Stimulated activated CD4-positive, alpha-beta T cell treated with anti-CD3 and anti-CD28 coated beads, Interleukin-15, amount 100 ng/mL, for 48 hours (primary cell): ENCODE results near the gene RIPOR2.
"Not testable (repeated sequence)": the region's sequence is repeated elsewhere in the genome, so short reads cannot be mapped to it uniquely, and the experiment has no call there.

Experiments used
- DNase-seq, 2 donors: peaks; one replicate each; pipeline ENCODE4 v3.0.0-alpha.2; 2020; ENCODE audit warnings: low read depth in 2 of 2

RIPOR2 gene

DNA sequence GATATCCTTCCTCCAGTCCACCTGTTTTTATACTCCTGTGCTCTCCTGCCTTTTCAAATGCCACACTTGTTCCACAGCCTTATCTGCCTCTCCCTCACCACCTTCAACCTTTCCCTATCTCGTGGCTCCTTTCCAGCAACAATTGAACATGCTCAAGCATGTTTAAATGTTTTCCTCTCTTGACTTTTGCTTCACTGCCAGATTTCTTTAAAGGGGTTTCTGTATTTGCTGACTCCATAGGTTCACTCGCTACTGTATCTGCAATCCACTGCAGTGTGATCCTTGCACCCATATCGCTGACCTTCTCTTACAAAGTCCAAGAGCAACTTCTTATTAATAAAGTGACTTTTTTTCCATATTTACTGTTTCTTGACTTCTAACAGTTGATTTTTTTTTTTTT lies 172.2 kb downstream of the RIPOR2 start:
- no peak for DNase-seq

DNA sequence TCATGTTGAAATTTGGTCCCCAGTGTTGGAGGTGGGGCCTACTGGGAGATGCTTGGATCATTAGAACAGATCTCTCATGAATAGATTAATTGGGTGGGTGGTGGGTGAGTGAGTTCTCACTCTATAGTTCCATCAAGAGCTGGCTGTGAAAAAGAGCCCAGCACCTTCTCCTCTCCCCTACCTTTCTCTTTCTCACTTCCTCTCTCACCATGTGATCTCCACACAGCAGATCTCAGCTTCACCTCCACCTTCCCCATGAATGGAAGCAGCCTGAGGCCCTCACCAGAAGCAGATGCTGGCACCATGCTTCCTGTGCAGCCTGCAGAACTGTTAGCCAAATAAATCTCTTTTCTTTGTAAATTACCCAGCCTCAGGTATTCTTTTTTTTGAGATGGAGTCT lies 173.9 kb downstream of the RIPOR2 start:
- DNase-seq: no peak

DNA sequence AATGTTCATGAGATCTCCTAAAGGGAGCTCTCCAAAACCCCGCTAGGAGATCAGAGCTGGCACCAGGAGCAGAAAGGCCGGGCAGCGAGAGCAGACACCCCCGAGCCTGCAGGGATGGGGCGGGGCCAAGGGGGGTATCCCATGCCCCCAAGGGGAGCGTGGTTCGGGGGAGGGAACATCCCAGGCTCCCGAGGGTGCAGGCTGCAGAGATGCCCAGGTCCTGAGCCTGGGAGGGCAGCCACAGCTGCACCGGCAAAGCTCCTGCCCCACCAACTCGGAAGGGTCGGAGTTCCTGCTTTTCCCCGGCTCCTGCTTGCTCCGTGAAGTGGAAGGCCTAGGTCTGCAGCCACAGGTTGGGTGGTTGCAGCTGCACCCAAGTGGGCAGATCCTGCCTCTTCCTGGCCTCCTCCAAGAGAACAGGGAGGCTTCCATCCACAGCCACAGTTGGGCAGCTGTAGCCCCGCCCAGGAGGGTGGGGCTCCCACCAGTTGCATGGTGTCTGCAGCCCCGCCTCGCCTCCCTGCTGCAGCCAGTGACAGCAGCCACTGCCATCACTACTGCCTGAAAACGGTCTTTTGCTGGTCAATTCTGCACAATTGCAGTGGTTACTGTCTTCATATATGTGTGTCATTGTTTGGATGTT lies 174.4 kb downstream of the RIPOR2 start:
- no peak for DNase-seq

DNA sequence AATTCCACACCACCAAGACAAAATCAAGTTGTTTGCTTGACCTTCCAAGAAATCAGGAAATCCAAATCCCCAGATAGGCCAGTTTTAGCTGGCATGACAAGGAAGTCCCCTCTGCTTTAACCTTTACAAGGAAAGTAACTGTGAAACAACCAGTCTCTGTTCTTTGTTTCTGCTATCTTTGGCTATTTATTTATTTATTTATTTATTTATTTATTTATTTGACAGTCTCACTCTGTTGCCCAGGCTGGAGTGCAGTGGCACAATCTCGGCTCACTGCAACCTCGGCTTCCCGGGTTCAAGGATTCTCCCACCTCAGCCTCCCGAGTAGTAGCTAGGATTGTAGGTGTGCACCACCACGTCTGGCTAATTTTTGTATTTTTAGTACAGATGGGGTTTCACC lies 175.6 kb downstream of the RIPOR2 start:
- no peak for DNase-seq

DNA sequence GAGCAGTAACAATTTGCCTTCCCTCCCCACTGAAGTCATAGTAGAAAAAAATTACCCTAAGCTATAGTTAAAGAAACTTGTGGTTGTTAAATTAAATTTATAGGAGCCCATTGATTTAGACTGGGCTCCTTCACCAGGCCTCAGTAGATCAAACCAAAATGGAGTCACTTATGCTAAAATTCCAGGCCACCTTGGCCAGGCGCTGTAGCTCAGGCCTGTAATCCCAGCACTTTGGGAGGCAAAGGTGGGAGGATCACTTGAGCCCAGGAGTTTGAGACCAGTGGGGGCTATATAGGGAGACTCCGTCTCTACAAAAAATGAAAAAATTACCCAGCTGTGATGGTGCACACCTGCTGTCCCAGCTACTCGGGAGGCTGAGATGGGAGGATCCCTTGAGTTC lies 176.0 kb downstream of the RIPOR2 start:
- no peak for DNase-seq

DNA sequence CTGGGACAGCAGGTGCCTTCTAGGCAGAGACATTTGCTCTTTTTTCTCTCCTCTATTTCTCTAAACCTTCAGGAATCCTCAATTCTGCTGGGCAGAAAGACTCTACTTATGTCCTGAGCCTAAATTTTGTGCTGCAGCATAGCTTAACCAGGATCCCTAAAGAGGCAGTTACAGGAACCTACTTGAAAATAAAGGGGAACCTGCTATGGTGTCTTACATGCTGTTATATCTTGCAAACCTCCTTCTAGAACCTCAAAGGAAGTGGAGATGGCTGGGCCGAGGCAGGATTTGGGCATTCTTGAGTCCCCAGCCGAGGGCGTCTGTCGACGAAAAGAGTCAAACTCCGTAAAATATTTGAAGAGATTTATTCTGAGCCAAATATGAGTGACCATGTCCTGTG lies 178.1 kb downstream of the RIPOR2 start:
- no peak for DNase-seq

DNA sequence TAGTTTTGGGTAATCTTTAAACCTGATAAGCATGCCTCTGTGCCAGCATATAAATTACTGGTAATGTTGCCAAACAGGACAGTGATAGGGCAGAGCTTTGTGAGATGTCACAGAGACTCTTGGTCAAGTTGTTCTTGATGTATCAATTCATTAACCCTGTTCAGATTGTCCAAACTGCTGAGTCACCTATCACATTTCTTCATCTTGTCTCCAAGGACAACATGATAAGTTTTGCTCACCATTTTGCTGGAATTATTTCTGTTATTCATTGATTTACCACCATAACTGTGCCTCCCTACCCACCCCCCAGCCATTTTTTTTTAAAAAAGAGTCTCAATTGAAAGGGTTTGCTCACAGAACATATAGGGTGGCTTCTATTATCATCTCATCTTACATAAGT lies 180.5 kb downstream of the RIPOR2 start:
- DNase-seq: no peak

DNA sequence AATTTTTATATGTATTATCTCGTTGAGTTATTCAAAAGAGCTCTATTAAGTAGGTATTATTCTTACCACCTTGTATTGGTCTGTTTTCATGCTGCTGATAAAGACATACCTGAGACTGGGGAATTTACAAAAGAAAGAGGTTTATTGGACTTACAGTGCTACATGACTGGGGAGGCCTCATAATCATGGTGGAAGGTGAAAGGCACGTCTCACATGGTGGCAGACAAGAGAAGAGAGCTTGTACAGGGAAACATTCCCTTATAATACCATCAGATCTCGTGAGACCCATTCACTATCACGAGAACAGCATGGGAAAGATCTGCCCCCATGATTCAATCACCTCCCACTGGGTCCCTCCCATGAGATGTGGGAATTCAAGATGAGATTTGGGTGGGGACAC lies 181.4 kb downstream of the RIPOR2 start:
- not testable (repeated sequence) for DNase-seq
